HepG2 (cell line): ENCODE data around the gene CD68. TPM values are rescaled to one million over a fixed set of nuclear protein-coding genes. Genes with fewer than 3 reads are reported as not detected.

Experiments
- NFKB2 ChIP-seq: sonication (generic); formaldehyde crosslinking; IDR thresholded peaks from 2 replicates; pipeline ENCODE4 v1.4.0; 2020; ENCODE audit warnings: missing genetic modification reagents, borderline replicate concordance
- SKIL ChIP-seq: sonication (generic); formaldehyde crosslinking; IDR thresholded peaks from 2 replicates; pipeline ENCODE4 v1.8.0; 2022; ENCODE audit warnings: missing genetic modification reagents, mild to moderate bottlenecking, moderate library complexity, borderline replicate concordance
- YY1 ChIP-seq: IDR thresholded peaks from 2 replicates; pipeline ENCODE4 v1.6.1; 2011; ENCODE audit warnings: low read length, low read depth, moderate library complexity, mild to moderate bottlenecking; ENCODE audit not compliant: insufficient read depth, insufficient replicate concordance
- polyA plus RNA-seq, 8 experiments: library from polyadenylated mRNA; depleted of rRNA in 3 of 8; stranded (reverse) in 7 of 8; unstranded in 1 of 8; fragments of >200 nt; fragmentation: Illumina TruSeq in 4 of 8; extraction: Trizol in 4 of 8; gene quantifications; 2 replicates each; pipeline versions ENCODE4 v1.2.1 to v1.2.3, GENCODE V29; 2011 to 2016; ENCODE audit warnings: low read depth in 4 of 8, missing spikeins in 1 of 8, mixed read lengths in 1 of 8; ENCODE audit not compliant: insufficient read depth in 1 of 8
- total RNA-seq, 5 experiments: library from RNA; depleted of rRNA; stranded (reverse); fragments of >200 nt; fragmentation: Illumina TruSeq; extraction: Trizol; gene quantifications; 2 replicates each; pipeline ENCODE4 v1.2.3, GENCODE V29; 2016; ENCODE audit warnings: low read depth in 1 of 5
- TF ChIP-seq, protein P1 (sequence below), 2 experiments: fragments of 450-650 bp in 1 of 2; sonication (generic) in 1 of 2; formaldehyde crosslinking in 1 of 2; IDR thresholded peaks; 2 replicates each; pipeline versions ENCODE4 v1.6.1 to v1.8.0; 2016 to 2022; ENCODE audit warnings: antibody characterized with exemption in 1 of 2, mild to moderate bottlenecking in 1 of 2, missing genetic modification reagents in 1 of 2
- TF ChIP-seq, protein P2 (sequence below): sonication (generic); formaldehyde crosslinking; IDR thresholded peaks from 2 replicates; pipeline ENCODE4 v1.5.0; 2020; ENCODE audit warnings: missing genetic modification reagents
- TF ChIP-seq, protein P3 (sequence below): IDR thresholded peaks from 2 replicates; pipeline ENCODE4 v1.6.1; 2016; ENCODE audit warnings: missing compliant biosample characterization, missing genetic modification reagents, borderline replicate concordance
- TF ChIP-seq, protein P4 (sequence below): sonication (generic); formaldehyde crosslinking; IDR thresholded peaks from 2 replicates; pipeline ENCODE4 v1.4.0; 2020; ENCODE audit warnings: missing genetic modification reagents
- TF ChIP-seq, protein P5 (sequence below): sonication (generic); formaldehyde crosslinking; IDR thresholded peaks from 2 replicates; pipeline ENCODE4 v1.5.0; 2020; ENCODE audit warnings: missing genetic modification reagents, mild to moderate bottlenecking, borderline replicate concordance

The CD68 gene
- total and polyA plus RNA-seq, 2 of the 13 experiments (the other 11 are each of a cell fraction or from before 2014, with no cell fraction given): 10.3 to 104 TPM

DNA sequence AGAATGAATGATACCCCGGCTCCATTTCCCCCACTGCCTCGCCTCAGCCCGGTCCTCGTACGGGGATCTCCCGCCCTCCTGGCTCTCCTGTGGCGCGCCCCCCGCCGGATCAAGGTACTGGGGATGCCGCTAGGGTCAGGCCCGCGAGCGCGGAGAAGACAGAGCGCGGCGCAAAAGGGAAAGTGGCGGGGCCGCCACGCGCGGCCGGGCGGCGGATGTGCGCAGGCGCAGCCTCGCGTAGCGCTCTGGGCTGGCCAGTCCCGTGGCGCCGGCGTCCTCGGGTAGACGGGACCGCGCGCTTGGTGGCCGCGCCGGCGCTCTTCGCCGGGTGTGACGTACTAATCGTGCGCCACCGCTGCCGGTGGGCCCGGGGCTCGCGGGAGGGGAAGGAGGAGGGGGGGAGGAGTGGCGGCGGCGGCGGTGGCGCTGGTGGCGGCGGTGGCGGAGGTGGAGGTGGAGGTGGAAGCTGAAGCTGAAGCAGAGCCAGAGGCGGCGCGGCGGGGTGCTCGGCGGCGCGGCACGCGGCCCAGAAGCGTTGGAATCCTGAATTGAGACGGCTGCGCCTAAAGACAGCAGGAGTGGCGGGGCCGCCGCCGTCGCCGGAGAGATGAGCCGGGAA lies 17.7 kb upstream of the CD68 start, which contains the start of gene SENP3 (continued):
- TF ChIP-seq, protein P1, sequence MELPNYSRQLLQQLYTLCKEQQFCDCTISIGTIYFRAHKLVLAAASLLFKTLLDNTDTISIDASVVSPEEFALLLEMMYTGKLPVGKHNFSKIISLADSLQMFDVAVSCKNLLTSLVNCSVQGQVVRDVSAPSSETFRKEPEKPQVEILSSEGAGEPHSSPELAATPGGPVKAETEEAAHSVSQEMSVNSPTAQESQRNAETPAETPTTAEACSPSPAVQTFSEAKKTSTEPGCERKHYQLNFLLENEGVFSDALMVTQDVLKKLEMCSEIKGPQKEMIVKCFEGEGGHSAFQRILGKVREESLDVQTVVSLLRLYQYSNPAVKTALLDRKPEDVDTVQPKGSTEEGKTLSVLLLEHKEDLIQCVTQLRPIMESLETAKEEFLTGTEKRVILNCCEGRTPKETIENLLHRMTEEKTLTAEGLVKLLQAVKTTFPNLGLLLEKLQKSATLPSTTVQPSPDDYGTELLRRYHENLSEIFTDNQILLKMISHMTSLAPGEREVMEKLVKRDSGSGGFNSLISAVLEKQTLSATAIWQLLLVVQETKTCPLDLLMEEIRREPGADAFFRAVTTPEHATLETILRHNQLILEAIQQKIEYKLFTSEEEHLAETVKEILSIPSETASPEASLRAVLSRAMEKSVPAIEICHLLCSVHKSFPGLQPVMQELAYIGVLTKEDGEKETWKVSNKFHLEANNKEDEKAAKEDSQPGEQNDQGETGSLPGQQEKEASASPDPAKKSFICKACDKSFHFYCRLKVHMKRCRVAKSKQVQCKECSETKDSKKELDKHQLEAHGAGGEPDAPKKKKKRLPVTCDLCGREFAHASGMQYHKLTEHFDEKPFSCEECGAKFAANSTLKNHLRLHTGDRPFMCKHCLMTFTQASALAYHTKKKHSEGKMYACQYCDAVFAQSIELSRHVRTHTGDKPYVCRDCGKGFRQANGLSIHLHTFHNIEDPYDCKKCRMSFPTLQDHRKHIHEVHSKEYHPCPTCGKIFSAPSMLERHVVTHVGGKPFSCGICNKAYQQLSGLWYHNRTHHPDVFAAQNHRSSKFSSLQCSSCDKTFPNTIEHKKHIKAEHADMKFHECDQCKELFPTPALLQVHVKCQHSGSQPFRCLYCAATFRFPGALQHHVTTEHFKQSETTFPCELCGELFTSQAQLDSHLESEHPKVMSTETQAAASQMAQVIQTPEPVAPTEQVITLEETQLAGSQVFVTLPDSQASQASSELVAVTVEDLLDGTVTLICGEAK (IDR thresholded peaks at IDR 0.05): no peak
- TF ChIP-seq, protein P1 (CRISPR knock-in tag; IDR thresholded peaks at IDR 0.05): no peak; the same call in 1 of the 2 replicates
- TF ChIP-seq, protein P2, sequence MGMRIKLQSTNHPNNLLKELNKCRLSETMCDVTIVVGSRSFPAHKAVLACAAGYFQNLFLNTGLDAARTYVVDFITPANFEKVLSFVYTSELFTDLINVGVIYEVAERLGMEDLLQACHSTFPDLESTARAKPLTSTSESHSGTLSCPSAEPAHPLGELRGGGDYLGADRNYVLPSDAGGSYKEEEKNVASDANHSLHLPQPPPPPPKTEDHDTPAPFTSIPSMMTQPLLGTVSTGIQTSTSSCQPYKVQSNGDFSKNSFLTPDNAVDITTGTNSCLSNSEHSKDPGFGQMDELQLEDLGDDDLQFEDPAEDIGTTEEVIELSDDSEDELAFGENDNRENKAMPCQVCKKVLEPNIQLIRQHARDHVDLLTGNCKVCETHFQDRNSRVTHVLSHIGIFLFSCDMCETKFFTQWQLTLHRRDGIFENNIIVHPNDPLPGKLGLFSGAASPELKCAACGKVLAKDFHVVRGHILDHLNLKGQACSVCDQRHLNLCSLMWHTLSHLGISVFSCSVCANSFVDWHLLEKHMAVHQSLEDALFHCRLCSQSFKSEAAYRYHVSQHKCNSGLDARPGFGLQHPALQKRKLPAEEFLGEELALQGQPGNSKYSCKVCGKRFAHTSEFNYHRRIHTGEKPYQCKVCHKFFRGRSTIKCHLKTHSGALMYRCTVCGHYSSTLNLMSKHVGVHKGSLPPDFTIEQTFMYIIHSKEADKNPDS: no peak
- TF ChIP-seq YY1: peak; percentile 68
- TF ChIP-seq NFKB2: peak; percentile 14; the same call in 1 of the 2 replicates
- TF ChIP-seq, protein P3, sequence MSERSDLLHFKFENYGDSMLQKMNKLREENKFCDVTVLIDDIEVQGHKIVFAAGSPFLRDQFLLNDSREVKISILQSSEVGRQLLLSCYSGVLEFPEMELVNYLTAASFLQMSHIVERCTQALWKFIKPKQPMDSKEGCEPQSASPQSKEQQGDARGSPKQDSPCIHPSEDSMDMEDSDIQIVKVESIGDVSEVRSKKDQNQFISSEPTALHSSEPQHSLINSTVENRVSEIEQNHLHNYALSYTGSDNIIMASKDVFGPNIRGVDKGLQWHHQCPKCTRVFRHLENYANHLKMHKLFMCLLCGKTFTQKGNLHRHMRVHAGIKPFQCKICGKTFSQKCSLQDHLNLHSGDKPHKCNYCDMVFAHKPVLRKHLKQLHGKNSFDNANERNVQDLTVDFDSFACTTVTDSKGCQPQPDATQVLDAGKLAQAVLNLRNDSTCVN: 0 out of 2 replicates have a peak, but pooled peaks have one; percentile 8
- 0 out of 2 replicates have a peak, but pooled peaks have one; percentile 19 for TF ChIP-seq SKIL (CRISPR knock-in tag)
- TF ChIP-seq, protein P4, sequence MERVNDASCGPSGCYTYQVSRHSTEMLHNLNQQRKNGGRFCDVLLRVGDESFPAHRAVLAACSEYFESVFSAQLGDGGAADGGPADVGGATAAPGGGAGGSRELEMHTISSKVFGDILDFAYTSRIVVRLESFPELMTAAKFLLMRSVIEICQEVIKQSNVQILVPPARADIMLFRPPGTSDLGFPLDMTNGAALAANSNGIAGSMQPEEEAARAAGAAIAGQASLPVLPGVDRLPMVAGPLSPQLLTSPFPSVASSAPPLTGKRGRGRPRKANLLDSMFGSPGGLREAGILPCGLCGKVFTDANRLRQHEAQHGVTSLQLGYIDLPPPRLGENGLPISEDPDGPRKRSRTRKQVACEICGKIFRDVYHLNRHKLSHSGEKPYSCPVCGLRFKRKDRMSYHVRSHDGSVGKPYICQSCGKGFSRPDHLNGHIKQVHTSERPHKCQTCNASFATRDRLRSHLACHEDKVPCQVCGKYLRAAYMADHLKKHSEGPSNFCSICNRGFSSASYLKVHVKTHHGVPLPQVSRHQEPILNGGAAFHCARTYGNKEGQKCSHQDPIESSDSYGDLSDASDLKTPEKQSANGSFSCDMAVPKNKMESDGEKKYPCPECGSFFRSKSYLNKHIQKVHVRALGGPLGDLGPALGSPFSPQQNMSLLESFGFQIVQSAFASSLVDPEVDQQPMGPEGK (CRISPR knock-in tag): peak; percentile 54; the same call in 1 of the 2 replicates
- TF ChIP-seq, protein P5, sequence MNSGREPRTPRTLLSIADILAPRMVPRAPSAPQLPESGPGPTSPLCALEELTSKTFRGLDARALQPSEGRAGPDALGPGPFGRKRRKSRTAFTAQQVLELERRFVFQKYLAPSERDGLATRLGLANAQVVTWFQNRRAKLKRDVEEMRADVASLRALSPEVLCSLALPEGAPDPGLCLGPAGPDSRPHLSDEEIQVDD (CRISPR knock-in tag): 0 out of 2 replicates have a peak, but pooled peaks have one; percentile 26
